ENCODE results near the gene PPP1R16B. TPM values are rescaled to one million over a fixed set of nuclear protein-coding genes. Genes with fewer than 3 reads are reported as not detected.
A peak's percentile ranks its signal among the peaks of the same experiment; 100 is the strongest.

The PPP1R16B gene
- total RNA-seq, 1 donor = not detected

DNA sequence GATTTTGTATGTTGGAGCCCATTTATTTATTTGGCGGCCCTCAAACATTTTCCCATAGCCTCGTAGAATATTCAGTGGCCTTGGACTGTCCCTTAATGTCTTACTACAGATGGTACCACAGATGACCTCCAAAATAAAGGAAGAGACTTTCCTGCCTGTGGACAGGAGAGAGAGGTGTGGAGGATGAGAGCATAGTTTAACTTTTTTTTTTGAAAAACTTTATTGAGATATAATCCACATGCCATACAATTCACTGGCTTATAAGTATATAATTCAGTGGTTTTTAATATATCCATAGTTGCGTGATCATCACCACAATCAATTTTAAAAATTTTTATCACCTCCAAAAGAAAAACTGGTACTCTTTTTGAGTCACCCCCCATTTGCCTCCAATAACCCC is 4.6 kb upstream of the PPP1R16B start:
- Histone ChIP-seq H4K20me1 (ENCODE audit: insufficient read depth, low read length) (no peaks in the 10 kb centered on the region), H3K9me3 (ENCODE audit: low read depth, low read length) (no peaks in the 10 kb centered on the region), H3K4me3 (ENCODE audit: insufficient read depth, low read length) (no peak overlapping the region), H3K27me3 (ENCODE audit: insufficient read depth, low read length) (peaks cover 15% of the 10 kb centered on the region), H3K36me3 (ENCODE audit: insufficient read depth, low read length) (no peaks in the 10 kb centered on the region), H3K4me1 (ENCODE audit: insufficient read depth, low read length) (no peaks in the 10 kb centered on the region), H3K27ac (ENCODE audit: low read depth, low read length) (no peak overlapping the region), H2AFZ (ENCODE audit: low read length) (no peak overlapping the region), H3K79me2 (ENCODE audit: insufficient read depth, low read length) (no peaks in the 10 kb centered on the region), H3K4me2 (ENCODE audit: insufficient read depth, low read length) (no peak overlapping the region)
- TF ChIP-seq, protein P1, sequence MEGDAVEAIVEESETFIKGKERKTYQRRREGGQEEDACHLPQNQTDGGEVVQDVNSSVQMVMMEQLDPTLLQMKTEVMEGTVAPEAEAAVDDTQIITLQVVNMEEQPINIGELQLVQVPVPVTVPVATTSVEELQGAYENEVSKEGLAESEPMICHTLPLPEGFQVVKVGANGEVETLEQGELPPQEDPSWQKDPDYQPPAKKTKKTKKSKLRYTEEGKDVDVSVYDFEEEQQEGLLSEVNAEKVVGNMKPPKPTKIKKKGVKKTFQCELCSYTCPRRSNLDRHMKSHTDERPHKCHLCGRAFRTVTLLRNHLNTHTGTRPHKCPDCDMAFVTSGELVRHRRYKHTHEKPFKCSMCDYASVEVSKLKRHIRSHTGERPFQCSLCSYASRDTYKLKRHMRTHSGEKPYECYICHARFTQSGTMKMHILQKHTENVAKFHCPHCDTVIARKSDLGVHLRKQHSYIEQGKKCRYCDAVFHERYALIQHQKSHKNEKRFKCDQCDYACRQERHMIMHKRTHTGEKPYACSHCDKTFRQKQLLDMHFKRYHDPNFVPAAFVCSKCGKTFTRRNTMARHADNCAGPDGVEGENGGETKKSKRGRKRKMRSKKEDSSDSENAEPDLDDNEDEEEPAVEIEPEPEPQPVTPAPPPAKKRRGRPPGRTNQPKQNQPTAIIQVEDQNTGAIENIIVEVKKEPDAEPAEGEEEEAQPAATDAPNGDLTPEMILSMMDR (IDR thresholded peaks at IDR 0.05; ENCODE audit: extremely low read depth, low read depth, low read length) = no peak
- DNase-seq (ENCODE audit: insufficient read length, low spot score, missing footprints) = no peak

DNA sequence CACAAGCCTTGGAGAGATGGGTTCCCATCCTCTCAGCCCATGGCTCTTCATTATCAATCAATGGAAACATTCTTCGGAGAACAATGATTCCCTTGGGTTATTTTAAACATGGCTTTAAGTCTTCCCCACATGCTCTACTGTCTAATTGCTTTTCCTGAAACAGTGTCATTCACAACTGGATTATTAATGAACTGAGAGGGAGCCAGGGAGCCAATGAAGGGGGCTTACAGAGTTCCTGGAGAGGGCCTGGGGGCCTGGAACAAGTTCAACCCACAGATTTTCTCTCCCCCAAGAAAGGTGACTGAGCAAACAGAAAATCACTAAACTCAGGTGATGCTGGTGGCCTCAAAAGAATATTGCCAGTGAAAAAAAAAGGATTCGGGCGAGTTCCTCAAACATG is 1.3 kb upstream of the PPP1R16B start:
- no peak overlapping the region for H2AFZ ChIP-seq (ENCODE audit: low read length)
- no peak for DNase-seq (ENCODE audit: insufficient read length, low spot score, missing footprints)
- H4K20me1 ChIP-seq (ENCODE audit: insufficient read depth, low read length) = no peaks in the 10 kb centered on the region
- H3K79me2 ChIP-seq (ENCODE audit: insufficient read depth, low read length) = no peaks in the 10 kb centered on the region
- H3K27me3 ChIP-seq (ENCODE audit: insufficient read depth, low read length) = peaks cover 40% of the 10 kb centered on the region
- no peaks in the 10 kb centered on the region for H3K4me1 ChIP-seq (ENCODE audit: insufficient read depth, low read length)
- H3K36me3 ChIP-seq (ENCODE audit: insufficient read depth, low read length) = no peaks in the 10 kb centered on the region
- no peak overlapping the region for H3K4me3 ChIP-seq (ENCODE audit: insufficient read depth, low read length)
- H3K27ac ChIP-seq (ENCODE audit: low read depth, low read length) = no peak overlapping the region
- no peaks in the 10 kb centered on the region for H3K9me3 ChIP-seq (ENCODE audit: low read depth, low read length)
- no peak overlapping the region for H3K4me2 ChIP-seq (ENCODE audit: insufficient read depth, low read length)
- TF ChIP-seq, protein P1 (IDR thresholded peaks at IDR 0.05; ENCODE audit: extremely low read depth, low read depth, low read length) = no peak

DNA sequence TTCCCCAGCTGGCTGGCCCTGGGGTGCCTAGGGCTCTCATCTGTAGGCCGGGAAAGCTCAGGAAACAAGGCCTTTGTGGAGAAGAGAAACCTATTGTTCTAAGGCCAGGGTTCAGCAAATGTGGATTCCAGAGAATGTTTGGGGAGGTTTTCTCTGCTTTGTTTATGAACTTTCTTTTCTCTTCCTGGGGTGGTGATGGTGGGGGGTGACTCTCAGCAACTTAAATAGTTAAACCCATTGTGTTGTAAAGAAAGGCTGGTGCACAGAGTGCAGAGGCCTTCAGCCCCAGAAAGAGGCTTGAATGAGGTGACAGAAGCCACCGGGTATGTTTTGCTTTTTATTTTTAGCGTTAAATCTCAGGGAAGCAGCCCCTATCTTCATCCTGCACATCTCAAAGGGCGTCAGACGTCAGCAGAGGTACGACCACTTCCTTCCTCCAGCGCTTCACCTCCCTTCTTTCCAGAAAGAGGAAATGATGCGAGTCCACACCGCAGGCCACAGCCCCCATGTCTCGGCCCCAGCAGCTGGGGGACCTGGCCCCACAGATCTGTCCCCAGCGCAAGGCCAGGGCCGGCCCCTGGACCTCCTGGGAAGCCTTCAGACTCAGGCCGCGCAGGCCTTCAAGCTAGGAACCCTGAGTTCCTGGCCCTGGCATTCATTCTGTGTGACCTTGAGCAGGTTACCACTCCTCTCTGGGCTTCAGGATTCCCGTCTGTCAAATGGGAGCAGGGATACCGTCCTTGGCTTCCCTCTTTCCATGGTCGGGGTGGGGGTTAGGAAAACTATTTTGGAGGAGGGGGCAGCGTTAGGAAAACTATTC is 605 bp upstream of the PPP1R16B start:
- no peak for DNase-seq (ENCODE audit: insufficient read length, low spot score, missing footprints)
- Histone ChIP-seq H3K4me3 (ENCODE audit: insufficient read depth, low read length) (peak overlapping the region; percentile 54), H3K27me3 (ENCODE audit: insufficient read depth, low read length) (peaks cover 43% of the 10 kb centered on the region), H3K27ac (ENCODE audit: low read depth, low read length) (no peak overlapping the region), H2AFZ (ENCODE audit: low read length) (no peak overlapping the region), H4K20me1 (ENCODE audit: insufficient read depth, low read length) (no peaks in the 10 kb centered on the region), H3K4me2 (ENCODE audit: insufficient read depth, low read length) (peak overlapping the region; percentile 53), H3K4me1 (ENCODE audit: insufficient read depth, low read length) (no peaks in the 10 kb centered on the region), H3K79me2 (ENCODE audit: insufficient read depth, low read length) (no peaks in the 10 kb centered on the region), H3K36me3 (ENCODE audit: insufficient read depth, low read length) (no peaks in the 10 kb centered on the region), H3K9me3 (ENCODE audit: low read depth, low read length) (no peaks in the 10 kb centered on the region)
- TF ChIP-seq, protein P1 (IDR thresholded peaks at IDR 0.05; ENCODE audit: extremely low read depth, low read depth, low read length) = no peak

DNA sequence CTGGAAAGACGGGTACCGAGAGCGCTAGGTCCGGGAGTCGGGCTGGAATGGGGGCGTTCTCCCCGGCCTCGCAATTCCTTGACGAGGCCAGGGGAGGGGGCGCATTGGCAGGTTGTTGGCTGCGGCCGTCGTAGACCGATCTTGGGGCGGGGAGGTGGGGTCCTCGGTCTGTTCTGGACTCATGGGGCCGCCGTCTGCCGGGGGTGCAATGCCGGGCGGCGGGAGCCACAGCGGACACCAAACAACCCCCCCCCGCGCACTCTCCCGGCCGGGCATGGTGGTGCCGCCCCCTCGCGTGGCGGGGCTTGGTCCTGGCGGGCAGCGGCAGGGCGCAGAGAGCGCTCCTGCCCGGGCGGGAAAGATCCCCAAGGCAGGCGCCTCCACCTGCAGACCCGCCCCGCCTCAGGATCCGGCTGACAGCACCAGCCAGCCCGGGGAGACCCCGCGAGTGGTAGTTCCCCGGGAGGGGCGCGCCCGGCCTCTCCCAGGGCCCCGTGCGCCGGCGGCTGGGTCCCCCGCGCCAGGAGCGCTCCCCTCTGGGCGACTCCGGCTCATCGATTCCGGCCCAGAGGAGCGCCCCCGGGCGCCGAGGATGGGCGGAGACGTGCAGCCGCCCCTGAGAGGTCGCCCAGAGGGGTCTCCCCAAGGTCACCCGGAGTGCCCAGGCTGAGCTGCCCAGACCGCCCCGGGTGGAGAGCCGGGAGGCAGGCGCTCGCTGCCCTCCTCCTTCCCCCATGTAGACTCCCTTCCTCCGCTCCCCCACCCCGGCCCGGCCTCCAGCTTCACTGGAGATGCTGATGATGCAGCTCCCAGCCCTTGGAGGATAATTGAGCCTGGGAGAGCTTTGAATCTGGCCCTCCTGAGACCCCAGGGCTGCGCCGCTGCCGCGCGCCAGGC is 709 bp downstream of the PPP1R16B start:
- no peak overlapping the region for H3K27ac ChIP-seq (ENCODE audit: low read depth, low read length)
- no peaks in the 10 kb centered on the region for H3K4me1 ChIP-seq (ENCODE audit: insufficient read depth, low read length)
- peaks cover 43% of the 10 kb centered on the region for H3K27me3 ChIP-seq (ENCODE audit: insufficient read depth, low read length)
- H2AFZ ChIP-seq (ENCODE audit: low read length) = no peak overlapping the region
- TF ChIP-seq, protein P1 (IDR thresholded peaks at IDR 0.05; ENCODE audit: extremely low read depth, low read depth, low read length) = no peak
- no peak for DNase-seq (ENCODE audit: insufficient read length, low spot score, missing footprints)
- H3K79me2 ChIP-seq (ENCODE audit: insufficient read depth, low read length) = no peaks in the 10 kb centered on the region
- no peaks in the 10 kb centered on the region for H3K36me3 ChIP-seq (ENCODE audit: insufficient read depth, low read length)
- peak overlapping the region; percentile 53 for H3K4me2 ChIP-seq (ENCODE audit: insufficient read depth, low read length)
- H3K4me3 ChIP-seq (ENCODE audit: insufficient read depth, low read length) = peak overlapping the region; percentile 54
- no peaks in the 10 kb centered on the region for H3K9me3 ChIP-seq (ENCODE audit: low read depth, low read length)
- no peaks in the 10 kb centered on the region for H4K20me1 ChIP-seq (ENCODE audit: insufficient read depth, low read length)

All from osteoblast (primary cell).